ENCODE results near the gene CDCA7L.

The CDCA7L gene

DNA sequence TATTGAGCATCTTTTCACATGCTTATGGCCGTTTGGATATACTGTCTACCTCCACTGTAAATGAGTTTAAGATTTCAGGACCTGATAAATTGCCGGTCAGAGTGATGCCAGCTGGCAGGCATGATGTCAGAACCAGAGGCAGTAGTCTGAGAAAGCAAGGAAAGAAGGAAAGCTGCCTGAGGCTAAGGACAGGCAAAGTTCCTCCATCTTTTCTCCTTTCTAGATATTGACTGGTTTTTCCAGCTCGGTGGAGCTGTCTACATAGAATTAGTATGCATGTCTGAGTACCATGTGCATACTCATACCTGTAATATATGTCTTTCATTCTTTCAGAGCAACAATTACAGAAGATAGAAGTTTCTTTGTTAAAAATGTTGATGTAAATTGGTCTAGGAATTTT lies 52.3 kb downstream of the CDCA7L start:
- H3K9ac ChIP-seq (ENCODE audit: low read length) = no peak overlapping the region

GRCh38 chr7:21891291-21891690 lies 54.4 kb downstream of the CDCA7L start:
- Histone ChIP-seq H3K27me3 (ENCODE audit: low read length) (no peaks in the 10 kb centered on the region), H3K9me3 (ENCODE audit: insufficient read depth, low read length) (no peaks in the 10 kb centered on the region), H3K9me2 (replicated peaks; ENCODE audit: insufficient read depth, low read length) (no peaks in the 10 kb centered on the region), H3K9ac (ENCODE audit: low read length) (no peak overlapping the region), H3F3A (ENCODE audit: insufficient read depth) (no peaks in the 10 kb centered on the region), H3K27ac (ENCODE audit: low read depth, low read length) (no peak overlapping the region), H3K36me3 (ENCODE audit: low read length) (peaks cover 5% of the 10 kb centered on the region; the same call in 1 of the 2 replicates), H3K79me2 (ENCODE audit: insufficient read depth, low read length) (no peaks in the 10 kb centered on the region), H4K20me1 (ENCODE audit: low read depth, low read length) (no peaks in the 10 kb centered on the region), H3K4me3 (ENCODE audit: insufficient read depth, low read length, poor library complexity, severe bottlenecking) (no peak overlapping the region), H2AFZ (ENCODE audit: low read depth, low read length, severe bottlenecking) (no peak overlapping the region), H3K4me2 (ENCODE audit: low read depth, low read length, poor library complexity, severe bottlenecking) (no peak overlapping the region)
- TF ChIP-seq EZH2phosphoT487 (conservative IDR thresholded peaks at IDR 0.05; ENCODE audit: low read length) = no peak
- TF ChIP-seq, protein P1, sequence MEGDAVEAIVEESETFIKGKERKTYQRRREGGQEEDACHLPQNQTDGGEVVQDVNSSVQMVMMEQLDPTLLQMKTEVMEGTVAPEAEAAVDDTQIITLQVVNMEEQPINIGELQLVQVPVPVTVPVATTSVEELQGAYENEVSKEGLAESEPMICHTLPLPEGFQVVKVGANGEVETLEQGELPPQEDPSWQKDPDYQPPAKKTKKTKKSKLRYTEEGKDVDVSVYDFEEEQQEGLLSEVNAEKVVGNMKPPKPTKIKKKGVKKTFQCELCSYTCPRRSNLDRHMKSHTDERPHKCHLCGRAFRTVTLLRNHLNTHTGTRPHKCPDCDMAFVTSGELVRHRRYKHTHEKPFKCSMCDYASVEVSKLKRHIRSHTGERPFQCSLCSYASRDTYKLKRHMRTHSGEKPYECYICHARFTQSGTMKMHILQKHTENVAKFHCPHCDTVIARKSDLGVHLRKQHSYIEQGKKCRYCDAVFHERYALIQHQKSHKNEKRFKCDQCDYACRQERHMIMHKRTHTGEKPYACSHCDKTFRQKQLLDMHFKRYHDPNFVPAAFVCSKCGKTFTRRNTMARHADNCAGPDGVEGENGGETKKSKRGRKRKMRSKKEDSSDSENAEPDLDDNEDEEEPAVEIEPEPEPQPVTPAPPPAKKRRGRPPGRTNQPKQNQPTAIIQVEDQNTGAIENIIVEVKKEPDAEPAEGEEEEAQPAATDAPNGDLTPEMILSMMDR (IDR thresholded peaks at IDR 0.05; ENCODE audit: insufficient read depth, low read length, poor library complexity, severe bottlenecking) = no peak

More for the DNA sequence above, 52.3 kb downstream of the CDCA7L start:
- TF ChIP-seq, protein P1 (IDR thresholded peaks at IDR 0.05; ENCODE audit: insufficient read depth, low read length, poor library complexity, severe bottlenecking) = no peak
- no peak for TF ChIP-seq EZH2phosphoT487 (conservative IDR thresholded peaks at IDR 0.05; ENCODE audit: low read length)
- H3K4me3 ChIP-seq (ENCODE audit: insufficient read depth, low read length, poor library complexity, severe bottlenecking) = no peak overlapping the region
- H3K36me3 ChIP-seq (ENCODE audit: low read length) = peaks cover 5% of the 10 kb centered on the region; the same call in 1 of the 2 replicates
- no peaks in the 10 kb centered on the region for H3K79me2 ChIP-seq (ENCODE audit: insufficient read depth, low read length)
- no peak overlapping the region for H2AFZ ChIP-seq (ENCODE audit: low read depth, low read length, severe bottlenecking)
- no peak overlapping the region for H3K27ac ChIP-seq (ENCODE audit: low read depth, low read length)
- no peaks in the 10 kb centered on the region for H3K27me3 ChIP-seq (ENCODE audit: low read length)
- no peak overlapping the region for H3K4me2 ChIP-seq (ENCODE audit: low read depth, low read length, poor library complexity, severe bottlenecking)
- no peaks in the 10 kb centered on the region for H3K9me3 ChIP-seq (ENCODE audit: insufficient read depth, low read length)
- no peaks in the 10 kb centered on the region for H3K9me2 ChIP-seq (replicated peaks; ENCODE audit: insufficient read depth, low read length)
- no peaks in the 10 kb centered on the region for H3F3A ChIP-seq (ENCODE audit: insufficient read depth)
- H4K20me1 ChIP-seq (ENCODE audit: low read depth, low read length) = no peaks in the 10 kb centered on the region

DNA sequence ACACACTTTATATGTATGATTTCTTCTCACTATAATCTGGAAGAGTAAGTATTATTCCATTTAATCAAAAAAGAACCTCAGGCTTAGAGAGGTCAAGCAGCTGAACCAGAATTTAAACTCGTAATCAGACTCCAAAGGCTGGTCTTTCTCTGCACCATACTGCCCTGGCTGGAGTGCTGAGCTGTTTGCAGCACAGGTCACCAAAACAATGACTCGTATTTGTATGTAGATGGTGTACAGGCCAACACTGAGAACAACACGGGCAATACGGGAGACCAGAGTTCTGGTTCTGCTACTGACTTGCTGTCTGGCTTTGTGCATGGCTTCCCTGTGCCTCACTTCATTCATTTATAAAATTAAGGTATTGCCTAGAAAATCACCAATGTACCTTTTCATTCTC lies 57.9 kb downstream of the CDCA7L start:
- H3K4me3 ChIP-seq (ENCODE audit: insufficient read depth, low read length, poor library complexity, severe bottlenecking) = no peak overlapping the region
- H3K4me2 ChIP-seq (ENCODE audit: low read depth, low read length, poor library complexity, severe bottlenecking) = no peak overlapping the region
- TF ChIP-seq, protein P1 (IDR thresholded peaks at IDR 0.05; ENCODE audit: insufficient read depth, low read length, poor library complexity, severe bottlenecking) = no peak
- no peak for TF ChIP-seq EZH2phosphoT487 (conservative IDR thresholded peaks at IDR 0.05; ENCODE audit: low read length)
- H3K27me3 ChIP-seq (ENCODE audit: low read length) = no peaks in the 10 kb centered on the region
- no peaks in the 10 kb centered on the region for H4K20me1 ChIP-seq (ENCODE audit: low read depth, low read length)
- H3K9me2 ChIP-seq (replicated peaks; ENCODE audit: insufficient read depth, low read length) = no peaks in the 10 kb centered on the region
- peaks cover 5% of the 10 kb centered on the region; the same call in 1 of the 2 replicates for H3K36me3 ChIP-seq (ENCODE audit: low read length)
- H3K9ac ChIP-seq (ENCODE audit: low read length) = no peak overlapping the region
- no peaks in the 10 kb centered on the region for H3K9me3 ChIP-seq (ENCODE audit: insufficient read depth, low read length)
- H3K27ac ChIP-seq (ENCODE audit: low read depth, low read length) = no peak overlapping the region
- no peaks in the 10 kb centered on the region for H3F3A ChIP-seq (ENCODE audit: insufficient read depth)
- no peaks in the 10 kb centered on the region for H3K79me2 ChIP-seq (ENCODE audit: insufficient read depth, low read length)
- no peak overlapping the region for H2AFZ ChIP-seq (ENCODE audit: low read depth, low read length, severe bottlenecking)
